HuH-7 (cell line): ENCODE data around the gene OR2A42.
"Not testable (repeated sequence)": the region's sequence is repeated elsewhere in the genome, so short reads cannot be mapped to it uniquely, and the experiment has no call there.

ENCODE experiments used
- DNase-seq: peaks from one replicate; pipeline ENCODE4 v3.0.0; 2011; ENCODE audit warnings: low spot score

OR2A42 gene

GRCh38 chr7:144239365-144239764, at the start of gene OR2A42:
Gene OR2A42, minus strand, starts transcription at chr7:144239605. Its CDS starts 6,762 bp downstream, at chr7:144232843.
- not testable (repeated sequence) for DNase-seq

GRCh38 chr7:144287171-144287784, 47.9 kb upstream of the OR2A42 start:
- not testable (repeated sequence) for DNase-seq

GRCh38 chr7:144283716-144284115, 44.3 kb upstream of the OR2A42 start:
- DNase-seq, result not testable (repeated sequence)

DNA sequence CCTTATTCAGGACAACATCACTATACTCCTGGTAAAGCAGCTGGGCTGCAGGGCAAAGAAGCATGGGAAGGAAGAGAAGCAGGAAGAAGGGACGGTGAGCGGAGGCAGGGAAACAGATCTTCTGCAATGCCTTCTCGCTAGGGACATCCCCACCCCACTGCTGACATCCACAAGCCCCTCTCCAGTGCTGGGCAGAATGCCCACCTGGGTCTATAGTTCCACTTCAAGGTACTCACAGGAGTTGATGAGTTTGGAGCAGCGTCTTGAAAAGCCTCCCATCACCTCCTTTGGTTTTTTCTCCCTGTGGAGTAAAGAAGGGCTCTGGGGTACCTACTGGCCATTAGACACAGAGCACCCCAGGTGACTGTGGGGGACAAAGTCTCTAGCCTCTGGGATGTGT, 43.1 kb upstream of the OR2A42 start:
- DNase-seq, result not testable (repeated sequence)

DNA sequence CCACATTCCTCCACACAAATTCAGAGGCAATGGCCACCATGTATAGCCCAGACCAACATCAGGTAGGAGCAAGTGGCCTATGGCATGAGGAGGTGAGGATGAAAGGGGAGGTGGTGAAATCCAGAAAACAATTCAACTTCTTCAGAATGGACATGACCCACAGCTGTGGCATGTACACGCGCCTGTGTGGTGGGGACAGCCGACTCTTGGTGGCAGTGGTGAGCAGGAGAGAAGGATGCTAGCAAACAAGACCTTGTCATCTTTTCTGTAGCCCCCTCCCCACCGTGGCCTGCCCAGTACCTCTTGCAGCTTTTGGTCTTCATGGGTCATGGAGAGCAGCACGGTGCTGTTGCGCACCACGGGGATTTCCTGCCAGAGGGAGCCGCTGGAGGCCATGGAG, 42.6 kb upstream of the OR2A42 start:
- DNase-seq, result not testable (repeated sequence)

DNA sequence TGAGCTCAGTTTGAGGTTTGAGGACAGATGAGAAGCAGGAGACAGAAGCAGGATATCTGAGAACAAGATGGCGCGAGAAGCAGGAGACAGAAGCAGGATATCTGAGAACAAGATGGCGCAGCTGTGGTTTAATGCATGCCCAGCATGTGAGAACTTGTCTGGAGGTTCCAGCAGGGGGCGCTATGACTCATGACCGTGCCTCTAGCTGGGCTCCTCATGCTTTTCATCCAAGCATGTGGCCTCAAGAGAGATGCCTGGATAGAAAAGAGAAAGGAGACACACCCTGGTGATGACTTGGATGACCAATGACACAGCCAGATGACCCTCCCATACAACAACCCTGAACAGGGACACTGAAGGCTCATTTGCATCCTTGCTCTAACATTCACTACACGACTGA, 40.6 kb upstream of the OR2A42 start:
- not testable (repeated sequence) for DNase-seq

GRCh38 chr7:144275281-144275680, 35.9 kb upstream of the OR2A42 start:
- DNase-seq, result not testable (repeated sequence)

- DNase-seq, result not testable (repeated sequence)
Measured at GRCh38 chr7:144269188-144269587, 29.8 kb upstream of the OR2A42 start, which contains the start of gene CTAGE8. Gene CTAGE8, minus strand, starts transcription at chr7:144269288. Its CDS starts 38 bp downstream, at chr7:144269250.

- DNase-seq, result not testable (repeated sequence)
Measured at GRCh38 chr7:144264692-144265091, 25.3 kb upstream of the OR2A42 start, which contains the start of gene OR2A7. Gene OR2A7, minus strand, starts transcription at chr7:144264792. Its CDS starts 5,164 bp downstream, at chr7:144259628.

- not testable (repeated sequence) for DNase-seq
Measured at GRCh38 chr7:144262128-144262527, 22.7 kb upstream of the OR2A42 start.

DNA sequence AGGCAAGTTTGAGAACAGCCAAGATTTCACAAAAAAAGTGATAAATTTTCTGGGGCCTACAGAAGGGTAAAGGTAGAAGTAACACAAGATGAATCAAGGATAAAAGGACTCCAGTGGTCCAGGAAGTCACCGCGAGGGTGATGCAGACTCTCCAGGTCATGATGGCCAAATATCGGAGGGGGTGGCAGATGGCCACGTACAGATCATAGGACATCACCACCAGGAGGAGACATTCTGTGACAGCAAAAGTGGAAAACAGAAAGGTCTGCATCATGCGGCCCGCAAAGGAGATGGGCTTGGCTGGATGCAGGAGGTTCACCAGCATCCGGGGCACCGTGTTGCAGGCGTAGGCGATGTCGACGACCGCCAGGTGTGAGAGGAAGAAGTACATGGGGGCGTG, 19.7 kb upstream of the OR2A42 start:
- DNase-seq, result not testable (repeated sequence)

DNA sequence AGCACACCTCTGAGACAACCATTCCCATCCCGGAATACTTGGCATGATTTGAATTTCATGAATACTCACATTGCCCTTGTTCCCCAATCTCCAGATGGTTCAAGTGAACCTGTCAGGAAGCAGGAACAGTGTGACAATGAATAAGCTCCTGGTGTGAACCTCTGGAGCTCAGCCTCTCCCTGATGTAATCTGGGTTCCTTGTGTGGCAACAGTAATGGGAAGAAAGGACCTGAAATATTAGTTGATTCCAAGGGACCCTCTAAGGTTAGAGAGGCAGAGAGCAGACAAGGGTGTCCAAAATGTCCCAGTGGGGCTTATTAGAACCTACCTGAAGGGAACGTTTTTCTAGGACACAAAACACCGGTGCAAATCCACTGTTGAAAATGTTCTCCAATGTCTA, 16.7 kb upstream of the OR2A42 start:
- no peak for DNase-seq

DNA sequence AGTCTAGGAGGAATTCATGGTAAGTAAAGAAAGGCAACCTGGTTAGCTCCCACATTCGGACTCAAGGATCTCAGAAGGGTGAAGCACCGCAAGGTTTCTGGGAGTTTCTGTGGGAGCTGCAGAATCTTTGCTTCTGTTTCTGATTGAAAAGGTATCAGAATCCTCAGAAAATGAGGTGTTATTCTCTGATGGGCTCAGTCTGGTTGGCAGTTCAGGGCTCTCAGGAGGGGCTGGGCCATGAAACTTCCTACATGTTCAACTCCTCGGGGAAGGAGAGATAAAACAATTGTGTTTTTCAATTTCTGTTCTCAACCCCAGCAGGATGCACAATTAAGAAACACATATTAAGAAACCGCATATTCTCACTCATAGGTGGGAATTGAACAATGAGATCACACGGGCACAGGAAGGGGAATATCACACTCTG, 16.1 kb upstream of the OR2A42 start:
- DNase-seq, result no peak

DNA sequence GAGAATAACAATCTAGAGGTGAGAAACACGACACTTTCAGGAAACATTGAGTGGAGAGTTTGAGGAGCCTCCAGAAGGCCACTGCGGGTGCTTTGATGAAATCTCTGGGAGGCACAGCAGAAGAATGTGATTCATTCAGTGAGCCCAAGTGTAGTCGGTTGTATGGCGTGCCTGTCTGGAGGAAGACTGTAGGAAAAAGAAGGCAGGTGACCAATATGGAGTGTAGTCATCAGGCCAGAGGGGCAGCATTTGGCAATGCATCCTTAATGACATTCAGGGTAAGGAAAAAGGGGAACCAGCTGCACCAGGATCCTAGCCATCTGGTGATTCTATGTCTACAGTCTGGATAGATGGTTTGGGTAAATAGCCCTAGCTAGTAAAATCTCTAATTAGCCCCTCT, 12.9 kb upstream of the OR2A42 start:
- DNase-seq, result not testable (repeated sequence)

GRCh38 chr7:144247674-144248330, 8.4 kb upstream of the OR2A42 start:
- DNase-seq, result not testable (repeated sequence)

GRCh38 chr7:144246967-144247366, 7.6 kb upstream of the OR2A42 start:
- not testable (repeated sequence) for DNase-seq

DNA sequence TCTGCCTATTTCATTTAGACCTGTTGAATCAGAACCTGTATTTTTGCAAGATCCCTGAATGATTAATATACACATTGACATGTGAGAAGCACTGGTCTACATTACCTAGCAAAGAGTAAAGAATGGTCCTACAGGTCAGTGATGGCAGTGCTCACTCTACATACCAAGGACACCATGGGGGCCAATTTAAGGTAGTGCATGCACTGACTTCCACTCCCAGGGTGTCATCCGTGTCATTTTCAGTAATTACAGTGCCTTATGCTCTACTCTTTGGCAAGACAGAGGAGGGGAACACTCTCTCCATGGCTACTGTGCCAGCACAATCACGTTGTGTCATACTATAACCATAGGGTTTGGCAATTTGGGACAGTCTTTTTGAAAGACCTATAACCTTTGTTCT, 6.0 kb upstream of the OR2A42 start:
- not testable (repeated sequence) for DNase-seq

GRCh38 chr7:144238530-144239082, 799 bp downstream of the OR2A42 start:
- DNase-seq, result not testable (repeated sequence)

- DNase-seq, result not testable (repeated sequence)
Measured at GRCh38 chr7:144233039-144233438, 6.4 kb downstream of the OR2A42 start.

DNA sequence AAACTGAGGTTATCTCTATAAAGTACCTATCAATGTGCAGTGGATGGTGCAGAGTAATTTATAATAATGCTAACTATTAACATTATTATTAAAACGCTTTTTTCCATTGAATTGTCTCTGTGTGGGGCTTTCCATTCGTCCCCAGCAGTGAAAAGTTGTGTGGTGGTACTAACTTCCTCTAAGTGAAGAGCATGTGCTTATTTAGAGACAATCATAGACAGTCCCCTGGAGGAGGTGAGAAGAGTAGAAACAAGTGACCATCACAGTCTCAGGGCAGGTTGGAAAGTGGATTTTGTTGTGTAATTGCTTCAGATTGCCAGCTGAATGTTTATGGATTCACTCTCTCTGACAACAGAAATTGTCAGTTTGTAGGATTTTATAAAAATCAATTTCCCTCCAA, 8.4 kb downstream of the OR2A42 start:
- DNase-seq, result not testable (repeated sequence)

- not testable (repeated sequence) for DNase-seq
Measured at GRCh38 chr7:144228810-144229209, 10.6 kb downstream of the OR2A42 start.

DNA sequence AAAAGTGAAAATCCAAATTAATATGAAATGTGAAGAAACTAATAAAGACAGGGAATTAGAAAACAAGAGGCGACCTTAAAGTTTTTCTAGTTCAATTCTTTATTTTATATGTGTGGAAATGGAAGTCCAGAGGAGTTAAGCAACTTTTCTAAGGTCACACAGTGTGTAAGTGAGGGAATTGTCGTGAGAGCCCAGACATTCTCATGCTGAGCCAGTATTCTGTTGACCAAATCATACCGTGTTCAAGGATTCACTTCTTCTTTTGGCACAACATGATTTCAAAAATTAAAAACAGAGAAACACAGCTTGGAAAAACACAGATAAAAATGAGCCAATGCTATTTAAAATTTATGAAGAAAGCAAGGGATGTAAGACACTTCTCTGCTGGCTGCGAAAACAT, 12.5 kb downstream of the OR2A42 start:
- DNase-seq, result not testable (repeated sequence)

DNA sequence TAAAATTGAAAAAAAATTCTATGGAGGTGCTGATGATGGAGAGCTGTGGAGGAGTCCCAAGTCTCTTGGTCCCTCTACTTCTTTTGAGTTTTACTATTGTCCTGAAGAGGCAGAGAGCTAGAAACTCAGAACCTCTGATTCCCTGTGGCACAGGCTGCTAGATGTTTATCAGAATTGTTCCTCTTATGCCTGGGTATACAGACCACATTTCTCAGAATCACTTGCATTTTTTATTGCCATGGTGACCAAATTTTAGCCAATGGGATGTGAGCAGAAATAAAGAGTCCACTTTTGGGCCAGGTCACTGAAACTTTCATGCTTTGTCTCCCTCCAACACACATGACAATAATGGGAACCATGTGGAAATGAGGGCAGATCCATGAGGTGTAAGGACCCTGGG, 15.7 kb downstream of the OR2A42 start:
- DNase-seq, result not testable (repeated sequence)
